ENCODE data around the gene EVI5.

EVI5 gene

GRCh38 chr1:92485381-92486250 is 299.3 kb downstream of the EVI5 start:
- Mint-ChIP-seq H3K4me1 (peaks cover 23 to 30% of the 10 kb centered on the region in 2 donors), H3K27me3 (peaks cover 19 to 21% of the 10 kb centered on the region in 2 donors), H3K36me3 (peaks cover 30 to 34% of the 10 kb centered on the region in 2 donors), H3K9me3 (no peaks in the 10 kb centered on the region), H3K27ac (peak overlapping the region; percentile 96), H3K4me3 (peak overlapping the region; percentile 91 to 99)
- ATAC-seq (replicated peaks) (peak; percentile 59 to 63), DNase-seq (peak; percentile 85)

- Mint-ChIP-seq H3K4me3 (peak overlapping the region; percentile 91 to 99), H3K27me3 (peaks cover 19 to 26% of the 10 kb centered on the region in 2 donors), H3K36me3 (peaks cover 36 to 40% of the 10 kb centered on the region in 2 donors), H3K27ac (peak overlapping the region; percentile 93), H3K9me3 (no peaks in the 10 kb centered on the region), H3K4me1 (peaks cover 23 to 35% of the 10 kb centered on the region in 2 donors)
- peak; percentile 43 for DNase-seq
- ATAC-seq (replicated peaks) = peak; percentile 26 to 29
Observed at GRCh38 chr1:92484472-92485380, 300.2 kb downstream of the EVI5 start.

- H3K27ac Mint-ChIP-seq = peak overlapping the region; percentile 93
- peaks cover 29 to 43% of the 10 kb centered on the region in 2 donors for H3K4me1 Mint-ChIP-seq
- peak overlapping the region; percentile 91 to 99 for H3K4me3 Mint-ChIP-seq
- peaks cover 45 to 48% of the 10 kb centered on the region in 2 donors for H3K36me3 Mint-ChIP-seq
- peaks cover 0 to 1% of the 10 kb centered on the region in 2 donors for H3K9me3 Mint-ChIP-seq
- DNase-seq (peak; percentile 63), ATAC-seq (replicated peaks) (peak; percentile 10 to 15)
- H3K27me3 Mint-ChIP-seq = peaks cover 14 to 28% of the 10 kb centered on the region in 2 donors
Observed at GRCh38 chr1:92483610-92484471, 301.1 kb downstream of the EVI5 start.

- DNase-seq = no peak
- ATAC-seq (replicated peaks) = no peak
- Mint-ChIP-seq H3K4me3 (peak overlapping the region; percentile 91 to 99), H3K4me1 (peaks cover 37 to 52% of the 10 kb centered on the region in 2 donors), H3K27ac (peak overlapping the region; percentile 91), H3K27me3 (peaks cover 15 to 28% of the 10 kb centered on the region in 2 donors), H3K36me3 (peaks cover 54 to 57% of the 10 kb centered on the region in 2 donors), H3K9me3 (peaks cover 0 to 1% of the 10 kb centered on the region in 2 donors)
Observed at GRCh38 chr1:92482665-92483609, 302.0 kb downstream of the EVI5 start.

- Mint-ChIP-seq H3K9me3 (peaks cover 0 to 1% of the 10 kb centered on the region in 2 donors), H3K4me3 (peak overlapping the region; percentile 91 to 99), H3K27ac (peak overlapping the region; percentile 91), H3K4me1 (peaks cover 37 to 59% of the 10 kb centered on the region in 2 donors), H3K27me3 (peaks cover 15 to 28% of the 10 kb centered on the region in 2 donors), H3K36me3 (peaks cover 56 to 58% of the 10 kb centered on the region in 2 donors)
- DNase-seq (no peak), ATAC-seq (replicated peaks) (no peak)
Observed at GRCh38 chr1:92481971-92482664, 302.8 kb downstream of the EVI5 start.

- Mint-ChIP-seq H3K4me3 (peak overlapping the region; percentile 91 to 99), H3K4me1 (peaks cover 39 to 65% of the 10 kb centered on the region in 2 donors), H3K27ac (no peak overlapping the region), H3K36me3 (peaks cover 58 to 61% of the 10 kb centered on the region in 2 donors), H3K9me3 (peaks cover 0 to 1% of the 10 kb centered on the region in 2 donors), H3K27me3 (peaks cover 15 to 28% of the 10 kb centered on the region in 2 donors)
- ATAC-seq (replicated peaks) (no peak), DNase-seq (no peak)
Observed at GRCh38 chr1:92481599-92481925, 303.3 kb downstream of the EVI5 start.

- Mint-ChIP-seq H3K4me1 (peaks cover 39 to 70% of the 10 kb centered on the region in 2 donors), H3K9me3 (peaks cover 0 to 1% of the 10 kb centered on the region in 2 donors), H3K27ac (no peak overlapping the region), H3K4me3 (peak overlapping the region; percentile 39 to 73), H3K36me3 (peaks cover 64 to 67% of the 10 kb centered on the region in 2 donors), H3K27me3 (peaks cover 15 to 28% of the 10 kb centered on the region in 2 donors)
- ATAC-seq (replicated peaks) (no peak), DNase-seq (no peak)
Observed at GRCh38 chr1:92480813-92481598, 303.9 kb downstream of the EVI5 start.

- H3K36me3 Mint-ChIP-seq = peaks cover 71 to 74% of the 10 kb centered on the region in 2 donors
- ATAC-seq (replicated peaks) = no peak
- peaks cover 15 to 28% of the 10 kb centered on the region in 2 donors for H3K27me3 Mint-ChIP-seq
- DNase-seq = no peak
- H3K4me3 Mint-ChIP-seq = no peak overlapping the region
- no peak overlapping the region for H3K27ac Mint-ChIP-seq
- H3K4me1 Mint-ChIP-seq = peaks cover 43 to 77% of the 10 kb centered on the region in 2 donors
- peaks cover 0 to 1% of the 10 kb centered on the region in 2 donors for H3K9me3 Mint-ChIP-seq
Observed at GRCh38 chr1:92480200-92480812, 304.6 kb downstream of the EVI5 start.

- peaks cover 15 to 28% of the 10 kb centered on the region in 2 donors for H3K27me3 Mint-ChIP-seq
- peak overlapping the region; percentile 22 to 38 for H3K4me3 Mint-ChIP-seq
- no peak for DNase-seq
- H3K4me1 Mint-ChIP-seq = peaks cover 45 to 84% of the 10 kb centered on the region in 2 donors
- ATAC-seq (replicated peaks) = no peak
- no peak overlapping the region for H3K27ac Mint-ChIP-seq
- H3K9me3 Mint-ChIP-seq = peaks cover 0 to 1% of the 10 kb centered on the region in 2 donors
- peaks cover 73 to 77% of the 10 kb centered on the region in 2 donors for H3K36me3 Mint-ChIP-seq
Observed at GRCh38 chr1:92479587-92479986, 305.3 kb downstream of the EVI5 start.

- H3K4me1 Mint-ChIP-seq = peaks cover 44 to 86% of the 10 kb centered on the region in 2 donors
- H3K9me3 Mint-ChIP-seq = peaks cover 0 to 1% of the 10 kb centered on the region in 2 donors
- ATAC-seq (replicated peaks) (no peak), DNase-seq (no peak)
- peaks cover 70 to 74% of the 10 kb centered on the region in 2 donors for H3K36me3 Mint-ChIP-seq
- peak overlapping the region; percentile 89 for H3K27ac Mint-ChIP-seq
- H3K27me3 Mint-ChIP-seq = peaks cover 8 to 22% of the 10 kb centered on the region in 2 donors
- H3K4me3 Mint-ChIP-seq = peak overlapping the region in 1 of 2 donors; percentile 44
Observed at GRCh38 chr1:92478393-92478792, 306.5 kb downstream of the EVI5 start.

- Mint-ChIP-seq H3K4me3 (peak overlapping the region; percentile 42 to 53), H3K4me1 (peaks cover 34 to 74% of the 10 kb centered on the region in 2 donors), H3K27me3 (peaks cover 3 to 10% of the 10 kb centered on the region in 2 donors), H3K27ac (peak overlapping the region; percentile 87), H3K9me3 (peaks cover 0 to 1% of the 10 kb centered on the region in 2 donors), H3K36me3 (peaks cover 57 to 61% of the 10 kb centered on the region in 2 donors)
- DNase-seq (peak; percentile 66), ATAC-seq (replicated peaks) (peak; percentile 77 to 84)
Observed at GRCh38 chr1:92476071-92476631, 308.8 kb downstream of the EVI5 start.

Measured in stimulated activated naive B cell treated with anti-CD40 and anti-IgM and Interleukin-4, amounts not matched to agents 10 μg/mL and 1 μg/mL and 100 μg/mL, for 72 hours (primary cell).